MM.1S (cell line): ENCODE results near the gene ABL2.

Experiments used
- EZH2 ChIP-seq: fragments of 300-600 bp; sonication (generic); optimal IDR thresholded peaks from 2 replicates; pipeline ENCODE3; 2017; ENCODE audit warnings: low read depth, mild to moderate bottlenecking, antibody characterized with exemption, low read length, mixed read lengths
- EZH2phosphoT487 ChIP-seq: fragments of 300-600 bp; sonication (generic); IDR thresholded peaks from 2 replicates; pipeline ENCODE4 v1.6.1; 2018; ENCODE audit warnings: antibody characterized with exemption, low read length
- TF ChIP-seq, protein P1 (sequence below): fragments of 300-600 bp; sonication (generic); IDR thresholded peaks from 2 replicates; pipeline ENCODE4 v1.5.1; 2016; ENCODE audit warnings: antibody characterized with exemption, low read length, mixed read lengths

DNA sequence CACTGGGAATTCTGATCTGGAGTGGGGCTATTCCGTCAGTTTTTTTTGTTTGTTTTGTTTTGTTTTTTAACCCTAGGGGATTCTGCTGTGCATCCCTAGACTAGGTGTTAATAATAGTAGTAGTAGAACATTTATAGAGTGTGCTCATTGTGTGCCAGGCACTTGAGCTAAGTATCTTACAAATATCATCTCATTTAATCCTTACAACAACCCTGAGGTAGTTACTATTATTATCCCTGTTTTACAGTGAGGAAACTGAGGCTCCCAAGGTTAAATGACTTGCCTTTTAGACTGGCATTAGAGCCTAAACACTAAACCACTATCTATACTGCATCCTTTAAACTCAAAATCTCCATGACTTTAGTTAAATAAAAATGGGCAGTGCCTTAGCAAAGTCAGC lies 125.5 kb downstream of the ABL2 start:
- TF ChIP-seq, protein P1, sequence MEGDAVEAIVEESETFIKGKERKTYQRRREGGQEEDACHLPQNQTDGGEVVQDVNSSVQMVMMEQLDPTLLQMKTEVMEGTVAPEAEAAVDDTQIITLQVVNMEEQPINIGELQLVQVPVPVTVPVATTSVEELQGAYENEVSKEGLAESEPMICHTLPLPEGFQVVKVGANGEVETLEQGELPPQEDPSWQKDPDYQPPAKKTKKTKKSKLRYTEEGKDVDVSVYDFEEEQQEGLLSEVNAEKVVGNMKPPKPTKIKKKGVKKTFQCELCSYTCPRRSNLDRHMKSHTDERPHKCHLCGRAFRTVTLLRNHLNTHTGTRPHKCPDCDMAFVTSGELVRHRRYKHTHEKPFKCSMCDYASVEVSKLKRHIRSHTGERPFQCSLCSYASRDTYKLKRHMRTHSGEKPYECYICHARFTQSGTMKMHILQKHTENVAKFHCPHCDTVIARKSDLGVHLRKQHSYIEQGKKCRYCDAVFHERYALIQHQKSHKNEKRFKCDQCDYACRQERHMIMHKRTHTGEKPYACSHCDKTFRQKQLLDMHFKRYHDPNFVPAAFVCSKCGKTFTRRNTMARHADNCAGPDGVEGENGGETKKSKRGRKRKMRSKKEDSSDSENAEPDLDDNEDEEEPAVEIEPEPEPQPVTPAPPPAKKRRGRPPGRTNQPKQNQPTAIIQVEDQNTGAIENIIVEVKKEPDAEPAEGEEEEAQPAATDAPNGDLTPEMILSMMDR: no peak
- TF ChIP-seq EZH2phosphoT487: no peak
- TF ChIP-seq EZH2: no peak
